Muscle layer of colon (tissue), 2 donors: ENCODE results near the gene NKX2-2.

Experiments used
- H3K27ac ChIP-seq: one replicate; pipeline ENCODE4 v1.7.0; 2013; ENCODE audit warnings: low read depth, mild to moderate bottlenecking, low read length, moderate library complexity
- H3K27me3 ChIP-seq, 2 donors: one replicate each; pipeline ENCODE4 v1.7.0; 2013; ENCODE audit warnings: low read length in 2 of 2, mild to moderate bottlenecking in 2 of 2; ENCODE audit not compliant: insufficient read depth in 2 of 2, control insufficient read depth in 1 of 2
- H3K36me3 ChIP-seq: one replicate; pipeline ENCODE4 v1.7.0; 2013; ENCODE audit warnings: mild to moderate bottlenecking, low read length; ENCODE audit not compliant: insufficient read depth
- H3K4me1 ChIP-seq: one replicate; pipeline ENCODE4 v1.7.0; 2013; ENCODE audit warnings: mild to moderate bottlenecking, low read length; ENCODE audit not compliant: insufficient read depth
- H3K4me3 ChIP-seq, 2 donors: one replicate each; pipeline ENCODE4 v1.7.0; 2013; ENCODE audit warnings: low read length in 2 of 2, low read depth in 1 of 2, mild to moderate bottlenecking in 1 of 2, moderate library complexity in 1 of 2
- H3K9ac ChIP-seq: one replicate; pipeline ENCODE4 v1.7.0; 2013; ENCODE audit warnings: low read length
- H3K9me3 ChIP-seq: one replicate; pipeline ENCODE4 v1.7.0; 2013; ENCODE audit warnings: mild to moderate bottlenecking, low read length
- donor health status: abdominal sarcoma.
- donor health status: Adenocarcinoma of cecum.

The NKX2-2 gene

GRCh38 chr20:21465799-21466198, 48.1 kb downstream of the NKX2-2 start:
- H3K9me3 ChIP-seq = peaks cover 4% of the 10 kb centered on the region
- no peaks in the 10 kb centered on the region for H3K4me1 ChIP-seq
- H3K4me3 ChIP-seq = no peak overlapping the region
- no peak overlapping the region for H3K9ac ChIP-seq
- no peaks in the 10 kb centered on the region for H3K27me3 ChIP-seq
- H3K36me3 ChIP-seq = no peaks in the 10 kb centered on the region
- H3K27ac ChIP-seq = no peak overlapping the region

GRCh38 chr20:21464916-21465315, 48.9 kb downstream of the NKX2-2 start:
- H3K4me3 ChIP-seq = no peak overlapping the region
- H3K36me3 ChIP-seq = no peaks in the 10 kb centered on the region
- no peak overlapping the region for H3K9ac ChIP-seq
- no peaks in the 10 kb centered on the region for H3K27me3 ChIP-seq
- H3K4me1 ChIP-seq = no peaks in the 10 kb centered on the region
- H3K9me3 ChIP-seq = peaks cover 4% of the 10 kb centered on the region
- no peak overlapping the region for H3K27ac ChIP-seq
